Measurements from ENCODE around the gene PARP15. TPM values are rescaled to one million over a fixed set of nuclear protein-coding genes. Genes with fewer than 3 reads are reported as not detected.
"Not testable (repeated sequence)": the region's sequence is repeated elsewhere in the genome, so short reads cannot be mapped to it uniquely, and the experiment has no call there.

Gene PARP15
- total RNA-seq, 1 donor from 2014 or later, result not detected

DNA sequence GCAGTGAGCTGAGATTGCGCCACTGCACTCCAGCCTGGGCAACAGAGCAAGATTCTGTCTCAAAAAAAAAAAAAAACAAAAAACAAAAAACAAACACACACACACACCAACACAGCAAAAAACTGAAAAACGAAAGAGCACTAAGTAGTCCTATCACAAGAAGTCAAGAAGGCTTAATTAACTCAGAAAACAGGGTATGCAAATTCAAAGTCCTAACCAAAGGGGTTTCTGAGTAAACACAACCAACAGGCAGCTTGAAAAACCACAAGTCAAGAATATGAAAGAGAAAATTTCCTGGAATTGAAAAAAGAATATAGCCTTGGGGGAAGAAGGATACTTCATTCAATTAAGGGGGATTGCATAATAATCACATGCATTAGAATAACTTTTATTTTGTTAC, 65.5 kb downstream of the PARP15 start:
- Histone ChIP-seq H3K9me3 (no peaks in the 10 kb centered on the region), H3K36me3 (no peaks in the 10 kb centered on the region), H3K4me3 (no peak overlapping the region), H3K27ac (no peak overlapping the region), H3K4me1 (no peaks in the 10 kb centered on the region), H3K27me3 (no peaks in the 10 kb centered on the region)
- no peak for DNase-seq (ENCODE audit: low spot score in 2 of 2)
- TF ChIP-seq, protein P1, sequence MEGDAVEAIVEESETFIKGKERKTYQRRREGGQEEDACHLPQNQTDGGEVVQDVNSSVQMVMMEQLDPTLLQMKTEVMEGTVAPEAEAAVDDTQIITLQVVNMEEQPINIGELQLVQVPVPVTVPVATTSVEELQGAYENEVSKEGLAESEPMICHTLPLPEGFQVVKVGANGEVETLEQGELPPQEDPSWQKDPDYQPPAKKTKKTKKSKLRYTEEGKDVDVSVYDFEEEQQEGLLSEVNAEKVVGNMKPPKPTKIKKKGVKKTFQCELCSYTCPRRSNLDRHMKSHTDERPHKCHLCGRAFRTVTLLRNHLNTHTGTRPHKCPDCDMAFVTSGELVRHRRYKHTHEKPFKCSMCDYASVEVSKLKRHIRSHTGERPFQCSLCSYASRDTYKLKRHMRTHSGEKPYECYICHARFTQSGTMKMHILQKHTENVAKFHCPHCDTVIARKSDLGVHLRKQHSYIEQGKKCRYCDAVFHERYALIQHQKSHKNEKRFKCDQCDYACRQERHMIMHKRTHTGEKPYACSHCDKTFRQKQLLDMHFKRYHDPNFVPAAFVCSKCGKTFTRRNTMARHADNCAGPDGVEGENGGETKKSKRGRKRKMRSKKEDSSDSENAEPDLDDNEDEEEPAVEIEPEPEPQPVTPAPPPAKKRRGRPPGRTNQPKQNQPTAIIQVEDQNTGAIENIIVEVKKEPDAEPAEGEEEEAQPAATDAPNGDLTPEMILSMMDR (IDR thresholded peaks at IDR 0.05), result no peak
- intact Hi-C loops (cut with DNase I), result no loop called here

DNA sequence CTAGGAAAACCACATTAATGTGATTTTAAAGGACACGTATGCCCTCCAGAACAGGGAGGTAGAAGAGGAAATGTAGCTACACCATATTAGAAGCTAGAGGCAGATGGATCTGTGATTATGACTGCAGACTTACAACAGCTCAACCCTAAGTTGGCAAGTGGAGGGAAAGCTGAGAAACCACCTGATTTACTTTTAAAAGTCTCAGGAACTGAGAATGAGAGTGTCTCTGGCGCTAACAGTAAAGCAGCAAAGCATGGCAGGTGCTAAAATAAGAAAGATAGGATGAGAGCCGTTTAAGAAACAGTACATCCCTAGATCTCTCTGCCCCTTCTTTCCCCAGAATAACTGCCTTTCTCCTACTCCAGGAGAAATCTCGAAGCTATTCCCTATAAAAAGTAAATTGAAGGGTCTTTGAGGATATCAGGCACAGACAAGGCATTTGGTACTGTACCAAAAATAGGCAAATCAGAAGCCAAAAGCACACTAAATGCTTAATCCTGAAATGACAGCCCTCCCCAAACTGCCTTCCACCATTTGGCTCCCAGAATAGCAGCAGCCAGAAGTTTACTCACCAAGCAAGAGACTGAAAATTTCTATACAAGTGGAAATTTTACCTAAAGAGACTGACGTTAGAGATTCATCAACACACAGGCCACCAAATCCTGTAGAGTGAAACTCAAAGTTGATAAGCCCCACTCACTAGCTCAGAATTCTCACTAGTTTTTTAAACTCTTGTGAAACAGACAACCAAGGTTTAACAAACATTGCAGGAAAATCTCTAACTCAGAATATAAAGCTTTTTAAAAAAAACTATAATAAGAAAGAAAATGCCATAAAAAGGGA, 68.9 kb downstream of the PARP15 start:
- TF ChIP-seq, protein P1 (IDR thresholded peaks at IDR 0.05), result no peak
- H3K27ac ChIP-seq, result no peak overlapping the region
- no peaks in the 10 kb centered on the region for H3K36me3 ChIP-seq
- no peak for DNase-seq (ENCODE audit: low spot score in 2 of 2)
- no peaks in the 10 kb centered on the region for H3K9me3 ChIP-seq
- no peak overlapping the region for H3K4me3 ChIP-seq
- no peaks in the 10 kb centered on the region for H3K27me3 ChIP-seq
- H3K4me1 ChIP-seq, result no peaks in the 10 kb centered on the region
- intact Hi-C loops (cut with DNase I), result no loop called here

DNA sequence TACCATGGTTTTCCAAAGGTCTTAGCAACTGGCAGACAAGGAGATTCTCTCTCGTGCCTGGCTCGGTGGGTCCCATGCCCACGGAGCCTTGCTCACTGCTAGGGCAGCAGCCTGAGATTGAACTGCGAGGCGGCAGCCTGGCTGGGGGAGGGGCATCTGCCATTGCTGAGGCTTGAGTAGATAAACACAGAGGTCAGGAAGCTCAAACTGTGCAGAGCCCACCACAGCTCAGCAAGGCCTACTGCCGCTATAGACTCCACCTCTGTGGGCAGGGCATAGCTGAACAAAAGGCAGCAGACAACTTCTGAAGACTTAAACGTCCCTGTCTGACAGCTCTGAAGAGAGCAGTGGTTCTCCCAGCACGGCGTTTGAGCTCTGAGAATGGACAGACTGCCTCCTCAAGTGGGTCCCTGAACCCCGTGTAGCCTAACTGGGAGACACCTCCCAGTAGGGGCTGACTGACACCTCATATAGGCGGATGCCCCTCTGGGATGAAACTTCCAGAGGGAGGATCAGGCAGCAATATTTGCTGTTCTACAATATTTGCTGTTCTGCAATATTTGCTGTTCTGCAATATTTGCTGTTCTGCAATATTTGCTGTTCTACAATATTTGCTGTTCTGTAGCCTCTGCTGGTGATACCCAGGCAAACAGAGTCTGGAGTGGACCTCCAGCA, 73.9 kb downstream of the PARP15 start:
- H3K36me3 ChIP-seq; intact Hi-C loops (cut with DNase I); H3K4me1 ChIP-seq; H3K27me3 ChIP-seq; H3K27ac ChIP-seq; DNase-seq (ENCODE audit: low spot score in 2 of 2); H3K9me3 ChIP-seq; H3K4me3 ChIP-seq: not testable (repeated sequence)

DNA sequence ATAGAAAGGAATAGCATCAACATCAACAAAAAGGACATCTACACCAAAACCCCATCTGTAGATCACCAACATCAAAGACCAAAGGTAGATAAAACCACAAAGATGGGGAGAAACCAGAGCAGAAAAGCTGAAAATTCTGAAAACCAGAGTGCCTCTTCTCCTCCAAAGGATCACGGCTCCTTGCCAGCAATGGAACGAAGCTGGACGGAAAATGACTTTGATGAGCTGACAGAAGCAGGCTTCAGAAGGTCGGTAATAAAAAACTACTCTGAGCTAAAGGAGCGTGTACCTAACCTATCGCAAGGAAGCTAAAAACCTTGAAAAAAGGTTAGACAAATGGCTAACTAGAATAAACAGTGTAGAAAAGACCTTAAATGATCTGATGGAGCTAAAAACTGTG, 74.5 kb downstream of the PARP15 start:
- H3K9me3 ChIP-seq; H3K27ac ChIP-seq; intact Hi-C loops (cut with DNase I); H3K27me3 ChIP-seq; DNase-seq (ENCODE audit: low spot score in 2 of 2); H3K4me1 ChIP-seq; H3K4me3 ChIP-seq; H3K36me3 ChIP-seq: not testable (repeated sequence)

DNA sequence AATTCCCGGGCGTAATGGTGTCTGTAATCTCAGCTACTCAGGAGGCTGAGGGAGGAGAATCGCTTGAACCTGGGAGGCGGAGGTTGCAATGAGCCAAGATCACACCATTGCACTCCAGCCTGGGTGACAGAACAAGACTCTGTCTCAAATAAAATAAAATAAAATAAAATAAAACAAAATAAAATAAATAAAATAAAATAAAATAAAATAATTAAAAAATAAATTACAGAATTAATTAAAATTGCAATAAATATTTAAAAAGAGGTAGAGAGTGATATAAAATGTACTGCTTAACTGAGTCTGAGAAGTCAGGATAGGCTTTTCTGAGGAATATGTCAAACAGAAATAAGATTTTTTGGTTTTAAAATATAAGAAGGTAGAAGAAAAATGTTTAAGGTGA, 80.9 kb downstream of the PARP15 start:
- H3K9me3 ChIP-seq; DNase-seq (ENCODE audit: low spot score in 2 of 2); H3K27me3 ChIP-seq; H3K4me1 ChIP-seq; intact Hi-C loops (cut with DNase I); H3K4me3 ChIP-seq; H3K27ac ChIP-seq; H3K36me3 ChIP-seq: not testable (repeated sequence)

DNA sequence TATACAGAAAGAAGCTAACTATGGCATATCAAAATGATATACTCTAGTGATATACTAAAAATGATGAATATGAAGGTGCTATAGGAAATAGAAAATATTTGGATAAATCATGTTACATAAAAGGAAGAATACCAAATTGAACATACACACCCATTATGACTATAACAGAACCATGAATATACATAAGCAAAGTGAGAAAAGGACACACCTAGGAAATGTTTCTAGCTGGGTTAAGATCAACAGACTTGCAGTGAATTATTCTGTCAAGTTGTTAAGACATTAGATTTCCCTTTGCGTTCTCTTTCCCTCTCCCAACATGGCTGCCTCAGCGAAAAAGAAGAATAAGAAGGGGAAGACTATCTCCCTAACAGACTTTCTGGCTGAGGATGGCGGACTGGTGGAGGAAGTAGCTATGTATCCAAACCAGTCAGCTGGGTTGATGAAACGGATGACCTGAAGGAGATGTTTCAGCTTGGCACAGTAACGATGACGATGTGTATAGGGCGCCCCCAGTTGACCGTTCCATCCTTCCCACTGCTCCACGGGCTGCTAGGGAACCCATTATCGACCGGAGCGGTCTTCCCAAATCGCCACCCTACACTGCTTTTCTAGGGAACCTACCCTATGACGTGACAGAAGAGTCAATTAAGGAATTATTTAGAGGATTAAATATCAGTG, 83.0 kb downstream of the PARP15 start:
- H3K4me1 ChIP-seq, result no peaks in the 10 kb centered on the region
- H3K36me3 ChIP-seq, result no peaks in the 10 kb centered on the region
- TF ChIP-seq, protein P1 (IDR thresholded peaks at IDR 0.05), result no peak
- intact Hi-C loops (cut with DNase I), result no loop called here
- no peaks in the 10 kb centered on the region for H3K27me3 ChIP-seq
- H3K27ac ChIP-seq, result no peak overlapping the region
- no peak overlapping the region for H3K4me3 ChIP-seq
- no peak for DNase-seq (ENCODE audit: low spot score in 2 of 2)
- H3K9me3 ChIP-seq, result no peaks in the 10 kb centered on the region

DNA sequence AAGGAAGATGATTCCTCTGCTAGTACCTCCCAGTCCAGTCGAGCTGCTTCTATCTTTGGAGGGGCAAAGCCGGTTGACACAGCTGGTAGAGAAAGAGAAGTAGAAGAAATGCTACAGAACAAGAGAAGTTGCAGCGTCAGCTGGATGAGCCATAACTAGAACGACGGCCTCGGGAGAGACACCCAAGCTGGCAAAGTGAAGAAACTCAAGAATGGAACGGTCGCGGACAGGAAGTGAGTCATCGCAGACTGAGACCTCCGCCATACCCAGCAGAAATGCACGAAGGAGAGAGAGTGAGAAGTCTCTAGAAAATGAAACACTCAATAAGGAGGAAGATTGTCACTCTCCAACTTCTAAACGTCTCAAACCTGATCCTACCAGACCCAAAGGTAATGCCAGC, 84.2 kb downstream of the PARP15 start:
- no peak for DNase-seq (ENCODE audit: low spot score in 2 of 2)
- no peaks in the 10 kb centered on the region for H3K4me1 ChIP-seq

More for the DNA sequence above, 84.2 kb downstream of the PARP15 start:
- Histone ChIP-seq H3K27ac (no peak overlapping the region), H3K9me3 (no peaks in the 10 kb centered on the region), H3K27me3 (no peaks in the 10 kb centered on the region), H3K4me3 (no peak overlapping the region), H3K36me3 (no peaks in the 10 kb centered on the region)
- TF ChIP-seq, protein P1 (IDR thresholded peaks at IDR 0.05), result no peak
- intact Hi-C loops (cut with DNase I), result no loop called here

Data from ascending aorta (tissue), 2 donors.